OCI-LY1 (cell line): Measurements from ENCODE around the gene SLC17A4.

ENCODE experiments used
- H2AFZ ChIP-seq: fragments of 200-600 bp; sonication (generic), shearing (Covaris generic); 2 replicates; pipeline ENCODE4 v1.6.0; 2014; ENCODE audit warnings: antibody characterized with exemption, mild to moderate bottlenecking, low read length
- H3F3A ChIP-seq: fragments of 200-600 bp; sonication (generic), shearing (Covaris generic); 2 replicates; pipeline ENCODE4 v1.6.0; 2014; ENCODE audit warnings: mild to moderate bottlenecking, antibody characterized with exemption, low read length, moderate library complexity; ENCODE audit not compliant: insufficient read depth
- H3K27ac ChIP-seq: fragments of 200-600 bp; sonication (generic); 2 replicates; pipeline ENCODE4 v1.5.1; 2014; ENCODE audit warnings: low read length, mixed run types, mild to moderate bottlenecking, low read depth; ENCODE audit not compliant: poor library complexity, severe bottlenecking
- H3K27me3 ChIP-seq: fragments of 200-600 bp; sonication (generic); 2 replicates; pipeline ENCODE4 v1.6.0; 2014; ENCODE audit warnings: antibody characterized with exemption, mild to moderate bottlenecking, low read length, moderate library complexity; ENCODE audit not compliant: insufficient read depth
- H3K36me3 ChIP-seq: fragments of 200-600 bp; sonication (generic); 2 replicates; pipeline ENCODE4 v1.6.1; 2014; ENCODE audit warnings: mild to moderate bottlenecking, antibody characterized with exemption, low read length, moderate library complexity, mixed read lengths; ENCODE audit not compliant: insufficient read depth
- H3K4me1 ChIP-seq: fragments of 200-600 bp; sonication (generic); 2 replicates; pipeline ENCODE4 v1.5.1; 2014; ENCODE audit warnings: mild to moderate bottlenecking, low read length, moderate library complexity; ENCODE audit not compliant: insufficient read depth, severe bottlenecking
- H3K4me2 ChIP-seq: fragments of 200-600 bp; sonication (generic), shearing (Covaris generic); 2 replicates; pipeline ENCODE4 v1.6.1; 2014; ENCODE audit warnings: low read length
- H3K4me3 ChIP-seq: fragments of 200-600 bp; sonication (generic); 2 replicates; pipeline ENCODE4 v1.5.1; 2014; ENCODE audit warnings: low read length, low read depth, mild to moderate bottlenecking, mixed read lengths; ENCODE audit not compliant: poor library complexity, severe bottlenecking
- H3K79me2 ChIP-seq: fragments of 200-600 bp; shearing (Covaris generic); 2 replicates; pipeline ENCODE4 v1.6.1; 2016; ENCODE audit warnings: mixed run types, low read length, mixed read lengths; ENCODE audit not compliant: insufficient read depth
- H3K9ac ChIP-seq: fragments of 200-600 bp; sonication (generic), shearing (Covaris generic); 2 replicates; pipeline ENCODE4 v1.6.1; 2014; ENCODE audit warnings: mild to moderate bottlenecking, low read length, mixed read lengths
- H3K9me2 ChIP-seq: fragments of 200-600 bp; sonication (generic), shearing (Covaris generic); 2 replicates; pipeline ENCODE4 v1.6.1; 2014; ENCODE audit warnings: low read depth, mild to moderate bottlenecking, low read length, mixed read lengths
- H3K9me3 ChIP-seq: fragments of 200-600 bp; shearing (Covaris generic); 2 replicates; pipeline ENCODE4 v1.6.1; 2014; ENCODE audit warnings: low read length, mixed read lengths
- H4K20me1 ChIP-seq: fragments of 200-600 bp; sonication (generic), shearing (Covaris generic); 2 replicates; pipeline ENCODE4 v1.6.0; 2016; ENCODE audit warnings: mild to moderate bottlenecking, low read length; ENCODE audit not compliant: insufficient read depth
- EZH2 ChIP-seq: fragments of 200-600 bp; sonication (generic), shearing (Covaris generic); IDR thresholded peaks from 2 replicates; pipeline ENCODE4 v1.8.0; 2017; ENCODE audit warnings: borderline replicate concordance, mixed run types, mild to moderate bottlenecking, antibody characterized with exemption, low read length, moderate library complexity, mixed read lengths
- TF ChIP-seq, protein P1 (sequence below): fragments of 200-600 bp; sonication (generic), shearing (Covaris generic); IDR thresholded peaks from 2 replicates; pipeline ENCODE4 v1.5.1; 2017; ENCODE audit warnings: mild to moderate bottlenecking, antibody characterized with exemption, low read length, moderate library complexity, mixed read lengths

The SLC17A4 gene

GRCh38 chr6:25755483-25755882 lies 941 bp downstream of the SLC17A4 start:
- H3K9ac ChIP-seq = no peak overlapping the region
- no peak overlapping the region for H3K27ac ChIP-seq
- H3K27me3 ChIP-seq = no peaks in the 10 kb centered on the region
- H3F3A ChIP-seq = no peaks in the 10 kb centered on the region
- no peak overlapping the region for H2AFZ ChIP-seq
- H3K9me2 ChIP-seq = no peaks in the 10 kb centered on the region
- H3K4me3 ChIP-seq = no peak overlapping the region
- no peaks in the 10 kb centered on the region for H3K4me1 ChIP-seq
- no peaks in the 10 kb centered on the region for H3K79me2 ChIP-seq
- no peaks in the 10 kb centered on the region for H3K9me3 ChIP-seq
- TF ChIP-seq, protein P1, sequence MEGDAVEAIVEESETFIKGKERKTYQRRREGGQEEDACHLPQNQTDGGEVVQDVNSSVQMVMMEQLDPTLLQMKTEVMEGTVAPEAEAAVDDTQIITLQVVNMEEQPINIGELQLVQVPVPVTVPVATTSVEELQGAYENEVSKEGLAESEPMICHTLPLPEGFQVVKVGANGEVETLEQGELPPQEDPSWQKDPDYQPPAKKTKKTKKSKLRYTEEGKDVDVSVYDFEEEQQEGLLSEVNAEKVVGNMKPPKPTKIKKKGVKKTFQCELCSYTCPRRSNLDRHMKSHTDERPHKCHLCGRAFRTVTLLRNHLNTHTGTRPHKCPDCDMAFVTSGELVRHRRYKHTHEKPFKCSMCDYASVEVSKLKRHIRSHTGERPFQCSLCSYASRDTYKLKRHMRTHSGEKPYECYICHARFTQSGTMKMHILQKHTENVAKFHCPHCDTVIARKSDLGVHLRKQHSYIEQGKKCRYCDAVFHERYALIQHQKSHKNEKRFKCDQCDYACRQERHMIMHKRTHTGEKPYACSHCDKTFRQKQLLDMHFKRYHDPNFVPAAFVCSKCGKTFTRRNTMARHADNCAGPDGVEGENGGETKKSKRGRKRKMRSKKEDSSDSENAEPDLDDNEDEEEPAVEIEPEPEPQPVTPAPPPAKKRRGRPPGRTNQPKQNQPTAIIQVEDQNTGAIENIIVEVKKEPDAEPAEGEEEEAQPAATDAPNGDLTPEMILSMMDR = no peak
- no peak for TF ChIP-seq EZH2
- H3K36me3 ChIP-seq = no peaks in the 10 kb centered on the region
- H4K20me1 ChIP-seq = no peaks in the 10 kb centered on the region
- H3K4me2 ChIP-seq = no peak overlapping the region

GRCh38 chr6:25756382-25757363 lies 2.1 kb downstream of the SLC17A4 start:
- H3K4me2 ChIP-seq = no peak overlapping the region

GRCh38 chr6:25757936-25758642 lies 3.5 kb downstream of the SLC17A4 start:
- H3K27me3 ChIP-seq = no peaks in the 10 kb centered on the region
- H3K79me2 ChIP-seq = no peaks in the 10 kb centered on the region

More at GRCh38 chr6:25756382-25757363, 2.1 kb downstream of the SLC17A4 start:
- Histone ChIP-seq H3K4me3 (no peak overlapping the region), H3F3A (no peaks in the 10 kb centered on the region), H3K9me3 (no peaks in the 10 kb centered on the region), H3K27me3 (no peaks in the 10 kb centered on the region), H3K79me2 (no peaks in the 10 kb centered on the region), H2AFZ (no peak overlapping the region), H3K4me1 (no peaks in the 10 kb centered on the region), H3K36me3 (no peaks in the 10 kb centered on the region), H3K9me2 (no peaks in the 10 kb centered on the region), H4K20me1 (no peaks in the 10 kb centered on the region), H3K9ac (no peak overlapping the region), H3K27ac (no peak overlapping the region)
- TF ChIP-seq, protein P1 = no peak
- no peak for TF ChIP-seq EZH2

More at GRCh38 chr6:25757936-25758642, 3.5 kb downstream of the SLC17A4 start:
- Histone ChIP-seq H3K36me3 (no peaks in the 10 kb centered on the region), H3K9me2 (no peaks in the 10 kb centered on the region), H3K4me2 (no peak overlapping the region), H3K4me3 (no peak overlapping the region), H3F3A (no peaks in the 10 kb centered on the region), H3K4me1 (no peaks in the 10 kb centered on the region), H3K9me3 (no peaks in the 10 kb centered on the region), H3K9ac (no peak overlapping the region), H2AFZ (no peak overlapping the region), H3K27ac (no peak overlapping the region), H4K20me1 (no peaks in the 10 kb centered on the region)
- no peak for TF ChIP-seq EZH2
- TF ChIP-seq, protein P1 = no peak
